SK-N-SH treated with all-trans-retinoic acid at 6 μM for 48 hours (cell line): Measurements from ENCODE around the gene F8.
"Not testable (repeated sequence)": the region's sequence is repeated elsewhere in the genome, so short reads cannot be mapped to it uniquely, and the experiment has no call there.

Experiments
- ATAC-seq: fragments of 200-7000 bp; cut with Tn5 transposase; 3 replicates; pipeline ENCODE4 v1.9.1; 2020; ENCODE audit warnings: mild to moderate bottlenecking, moderate library complexity
- ARNTL ChIP-seq: fragments of 450-650 bp; formaldehyde crosslinking; IDR thresholded peaks from 2 replicates; pipeline ENCODE4 v1.5.0; 2020; ENCODE audit warnings: low read depth, mild to moderate bottlenecking, moderate library complexity, borderline replicate concordance
- CSDC2 ChIP-seq: fragments of 250-450 bp; sonication (Bioruptor Pico); IDR thresholded peaks from 2 replicates; pipeline ENCODE4 v1.5.0; 2020; ENCODE audit warnings: mild to moderate bottlenecking, moderate library complexity
- CSRNP3 ChIP-seq: fragments of 250-450 bp; sonication (Bioruptor Pico); IDR thresholded peaks from 2 replicates; pipeline ENCODE4 v1.5.1; 2021; ENCODE audit warnings: mild to moderate bottlenecking, moderate library complexity
- ESRRG ChIP-seq: fragments of 250-450 bp; sonication (Bioruptor Pico); IDR thresholded peaks from 2 replicates; pipeline ENCODE4 v1.6.1; 2021; ENCODE audit warnings: mild to moderate bottlenecking
- GLIS3 ChIP-seq: fragments of 250-450 bp; sonication (Bioruptor Pico); IDR thresholded peaks from 2 replicates; pipeline ENCODE4 v1.5.0; 2020; ENCODE audit warnings: mild to moderate bottlenecking, moderate library complexity
- ISL1 ChIP-seq: fragments of 250-450 bp; sonication (Bioruptor Pico); IDR thresholded peaks from 2 replicates; pipeline ENCODE4 v2.1.2; 2022; ENCODE audit warnings: mild to moderate bottlenecking, moderate library complexity
- POU6F1 ChIP-seq: fragments of 250-450 bp; sonication (Bioruptor Pico); IDR thresholded peaks from 2 replicates; pipeline ENCODE4 v1.8.0; 2021; ENCODE audit warnings: low read depth, mild to moderate bottlenecking, moderate library complexity, borderline replicate concordance
- RARB ChIP-seq: fragments of 250-450 bp; sonication (Bioruptor Pico); IDR thresholded peaks from 2 replicates; pipeline ENCODE4 v1.8.0; 2021; ENCODE audit warnings: mild to moderate bottlenecking, moderate library complexity
- SNAI2 ChIP-seq: fragments of 250-450 bp; sonication (Bioruptor Pico); IDR thresholded peaks from 2 replicates; pipeline ENCODE4 v1.5.0; 2020; ENCODE audit warnings: mild to moderate bottlenecking, moderate library complexity
- TCF4 ChIP-seq: fragments of 250-450 bp; sonication (Bioruptor Pico); IDR thresholded peaks from 2 replicates; pipeline ENCODE4 v1.8.0; 2021; ENCODE audit warnings: mild to moderate bottlenecking, moderate library complexity, borderline replicate concordance
- TOX ChIP-seq: fragments of 250-450 bp; sonication (Bioruptor Pico); IDR thresholded peaks from 2 replicates; pipeline ENCODE4 v1.8.0; 2021; ENCODE audit warnings: mild to moderate bottlenecking, moderate library complexity, borderline replicate concordance
- ZC3H10 ChIP-seq: fragments of 250-450 bp; sonication (Bioruptor Pico); IDR thresholded peaks from 2 replicates; pipeline ENCODE4 v1.5.1; 2021; ENCODE audit warnings: mild to moderate bottlenecking, moderate library complexity
- ZFP3 ChIP-seq: fragments of 250-450 bp; sonication (Bioruptor Pico); IDR thresholded peaks from 2 replicates; pipeline ENCODE4 v1.5.0; 2020; ENCODE audit warnings: mild to moderate bottlenecking, moderate library complexity
- ZFP30 ChIP-seq: fragments of 450-650 bp; formaldehyde crosslinking; IDR thresholded peaks from 2 replicates; pipeline ENCODE4 v1.5.0; 2022; ENCODE audit warnings: mild to moderate bottlenecking, moderate library complexity
- ZNF70 ChIP-seq: fragments of 450-650 bp; formaldehyde crosslinking; IDR thresholded peaks from 2 replicates; pipeline ENCODE4 v1.5.0; 2020; ENCODE audit warnings: mild to moderate bottlenecking, moderate library complexity
- TF ChIP-seq, protein P1 (sequence below): fragments of 250-450 bp; sonication (Bioruptor Pico); IDR thresholded peaks from 2 replicates; pipeline ENCODE4 v1.5.0; 2020; ENCODE audit warnings: mild to moderate bottlenecking, moderate library complexity
- TF ChIP-seq, protein P2 (sequence below): fragments of 250-450 bp; sonication (Bioruptor Pico); IDR thresholded peaks from 2 replicates; pipeline ENCODE4 v1.5.1; 2020; ENCODE audit warnings: low read depth, mild to moderate bottlenecking, moderate library complexity

Gene F8

GRCh38 chrX:155023907-155024833 is 1.6 kb upstream of the F8 start (continued):
- TF ChIP-seq ISL1 (CRISPR knock-in tag) (no peak), TCF4 (no peak), ARNTL (no peak)

- no peak for TF ChIP-seq ESRRG
- TF ChIP-seq ARNTL = no peak
- TF ChIP-seq CSDC2 (CRISPR knock-in tag) = no peak
- TF ChIP-seq ZNF70 (CRISPR knock-in tag) = no peak
- TF ChIP-seq, protein P1, sequence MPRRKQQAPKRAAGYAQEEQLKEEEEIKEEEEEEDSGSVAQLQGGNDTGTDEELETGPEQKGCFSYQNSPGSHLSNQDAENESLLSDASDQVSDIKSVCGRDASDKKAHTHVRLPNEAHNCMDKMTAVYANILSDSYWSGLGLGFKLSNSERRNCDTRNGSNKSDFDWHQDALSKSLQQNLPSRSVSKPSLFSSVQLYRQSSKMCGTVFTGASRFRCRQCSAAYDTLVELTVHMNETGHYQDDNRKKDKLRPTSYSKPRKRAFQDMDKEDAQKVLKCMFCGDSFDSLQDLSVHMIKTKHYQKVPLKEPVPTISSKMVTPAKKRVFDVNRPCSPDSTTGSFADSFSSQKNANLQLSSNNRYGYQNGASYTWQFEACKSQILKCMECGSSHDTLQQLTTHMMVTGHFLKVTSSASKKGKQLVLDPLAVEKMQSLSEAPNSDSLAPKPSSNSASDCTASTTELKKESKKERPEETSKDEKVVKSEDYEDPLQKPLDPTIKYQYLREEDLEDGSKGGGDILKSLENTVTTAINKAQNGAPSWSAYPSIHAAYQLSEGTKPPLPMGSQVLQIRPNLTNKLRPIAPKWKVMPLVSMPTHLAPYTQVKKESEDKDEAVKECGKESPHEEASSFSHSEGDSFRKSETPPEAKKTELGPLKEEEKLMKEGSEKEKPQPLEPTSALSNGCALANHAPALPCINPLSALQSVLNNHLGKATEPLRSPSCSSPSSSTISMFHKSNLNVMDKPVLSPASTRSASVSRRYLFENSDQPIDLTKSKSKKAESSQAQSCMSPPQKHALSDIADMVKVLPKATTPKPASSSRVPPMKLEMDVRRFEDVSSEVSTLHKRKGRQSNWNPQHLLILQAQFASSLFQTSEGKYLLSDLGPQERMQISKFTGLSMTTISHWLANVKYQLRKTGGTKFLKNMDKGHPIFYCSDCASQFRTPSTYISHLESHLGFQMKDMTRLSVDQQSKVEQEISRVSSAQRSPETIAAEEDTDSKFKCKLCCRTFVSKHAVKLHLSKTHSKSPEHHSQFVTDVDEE (CRISPR knock-in tag) = no peak
- no peak for TF ChIP-seq POU6F1
- TF ChIP-seq ZFP30 (CRISPR knock-in tag) = no peak
- TF ChIP-seq SNAI2 (CRISPR knock-in tag) = no peak
- TF ChIP-seq ZFP3 (CRISPR knock-in tag) = no peak
- TF ChIP-seq GLIS3 (CRISPR knock-in tag) = no peak
- TF ChIP-seq, protein P2, sequence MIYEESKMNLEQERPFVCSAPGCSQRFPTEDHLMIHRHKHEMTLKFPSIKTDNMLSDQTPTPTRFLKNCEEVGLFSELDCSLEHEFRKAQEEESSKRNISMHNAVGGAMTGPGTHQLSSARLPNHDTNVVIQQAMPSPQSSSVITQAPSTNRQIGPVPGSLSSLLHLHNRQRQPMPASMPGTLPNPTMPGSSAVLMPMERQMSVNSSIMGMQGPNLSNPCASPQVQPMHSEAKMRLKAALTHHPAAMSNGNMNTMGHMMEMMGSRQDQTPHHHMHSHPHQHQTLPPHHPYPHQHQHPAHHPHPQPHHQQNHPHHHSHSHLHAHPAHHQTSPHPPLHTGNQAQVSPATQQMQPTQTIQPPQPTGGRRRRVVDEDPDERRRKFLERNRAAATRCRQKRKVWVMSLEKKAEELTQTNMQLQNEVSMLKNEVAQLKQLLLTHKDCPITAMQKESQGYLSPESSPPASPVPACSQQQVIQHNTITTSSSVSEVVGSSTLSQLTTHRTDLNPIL (CRISPR knock-in tag) = no peak
- no peak for TF ChIP-seq CSRNP3 (CRISPR knock-in tag)
- TF ChIP-seq ZC3H10 = no peak
- no peak for TF ChIP-seq TOX (CRISPR knock-in tag)
Observed at GRCh38 chrX:155020591-155020990, 1.9 kb downstream of the F8 start.

DNA sequence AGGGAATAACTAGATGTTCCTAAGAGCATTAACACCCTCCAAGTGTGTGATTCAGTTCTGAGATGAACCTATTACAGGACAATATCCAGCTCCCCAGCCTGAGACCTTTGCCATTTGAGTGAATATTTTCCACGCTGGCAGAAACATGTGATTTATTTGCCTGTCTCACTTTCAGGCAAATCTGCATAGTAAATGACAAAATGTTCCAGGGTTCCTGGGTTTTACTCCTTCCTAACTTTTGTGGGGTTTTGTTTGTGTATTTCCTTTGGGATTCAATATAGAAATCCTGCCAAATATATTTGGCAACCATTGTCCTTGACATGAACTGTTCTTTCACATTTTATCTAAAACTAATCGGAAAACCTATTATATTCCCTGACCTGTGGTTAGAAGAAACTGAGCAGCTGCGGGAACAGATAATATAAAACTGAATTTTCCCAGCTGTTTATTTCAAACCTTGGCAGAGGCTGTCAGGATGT is 12.5 kb downstream of the F8 start:
- TF ChIP-seq ZFP3 (CRISPR knock-in tag) (no peak), RARB (no peak)
- no peak for ATAC-seq

More at GRCh38 chrX:155020591-155020990, 1.9 kb downstream of the F8 start:
- ATAC-seq = no peak

DNA sequence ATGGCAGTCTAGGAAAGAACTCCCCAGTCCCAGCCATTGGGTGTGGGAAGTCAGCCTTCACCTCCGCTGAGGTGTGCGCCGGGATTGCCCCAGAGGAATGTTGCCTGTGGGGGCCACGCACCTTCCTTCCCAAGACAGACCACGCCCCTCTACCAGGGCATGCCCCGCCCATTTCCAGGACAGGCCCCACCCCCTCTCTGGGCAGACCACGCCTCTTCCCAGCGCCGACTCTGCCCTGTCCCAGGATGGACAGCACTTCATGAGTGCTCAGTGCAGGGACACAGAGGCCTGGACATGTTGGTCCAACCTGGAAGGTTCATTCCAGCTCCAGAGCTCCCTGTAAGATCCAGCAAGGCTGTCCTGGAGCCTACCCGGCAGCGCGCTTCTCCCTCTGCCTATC is 13.9 kb downstream of the F8 start:
- 0 out of 3 replicates have a peak, but pooled peaks have one; percentile 49 for ATAC-seq

DNA sequence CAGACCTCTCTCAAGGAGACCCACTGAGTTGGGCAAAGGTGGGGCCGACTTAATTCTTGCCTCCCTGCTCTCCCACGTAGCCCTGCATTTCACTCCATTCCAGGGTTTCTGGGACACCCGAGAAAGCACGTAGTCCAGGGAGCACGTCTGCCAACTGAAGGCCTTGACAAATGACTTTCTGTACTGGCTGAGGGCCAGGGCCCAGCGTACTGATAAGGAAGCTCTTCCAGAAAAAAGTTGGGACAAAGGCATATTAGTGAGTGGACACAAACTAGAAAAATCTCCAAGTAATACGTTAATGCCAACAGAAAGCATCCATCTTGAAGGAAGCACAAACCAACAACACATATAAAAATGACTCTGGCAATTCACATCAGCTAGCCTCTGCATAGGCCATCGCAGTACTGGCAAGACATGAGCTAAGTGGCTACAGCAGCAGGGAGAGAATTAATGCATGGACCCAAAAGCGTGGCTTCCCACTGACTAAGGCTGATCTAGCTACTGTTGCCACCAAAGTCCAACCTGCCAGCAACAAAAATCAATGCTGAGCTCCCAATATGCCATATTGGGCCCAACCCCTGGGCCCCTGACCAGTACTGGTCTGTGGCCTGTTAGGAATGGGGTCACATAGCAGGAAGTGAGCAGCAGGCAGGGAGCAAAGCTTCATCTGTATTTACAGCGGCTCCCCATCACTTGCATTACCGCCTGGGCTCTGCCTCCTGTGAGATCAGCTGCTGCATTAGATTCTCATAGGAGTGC is 15.4 kb downstream of the F8 start:
- ATAC-seq = not testable (repeated sequence)

DNA sequence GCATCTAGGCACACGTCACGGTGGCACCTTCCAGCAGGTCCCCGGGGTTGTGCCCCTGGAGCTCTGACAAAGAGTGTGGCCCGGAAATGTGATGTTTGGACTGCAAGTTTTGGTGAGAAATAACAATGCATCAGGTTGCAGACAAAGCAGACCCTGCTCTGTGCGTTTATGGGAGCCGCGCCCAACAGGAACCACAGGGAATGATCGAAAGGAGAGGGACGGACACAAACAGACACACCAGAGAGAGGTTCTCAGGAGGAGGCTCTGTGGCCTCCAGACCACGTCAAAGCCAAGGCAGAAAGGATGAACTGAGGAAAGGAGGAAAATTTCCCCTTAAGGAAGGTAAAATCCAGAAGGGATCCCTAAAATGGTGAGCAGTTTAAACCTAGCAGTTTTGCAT is 16.1 kb downstream of the F8 start:
- ATAC-seq = not testable (repeated sequence)
